Measurements from ENCODE around the gene HTRA1.

GRCh38 chr10:122445904-122446303, 15.4 kb upstream of the HTRA1 start:
- TF ChIP-seq CTCF (IDR thresholded peaks at IDR 0.05 in 8 of 11, conservative IDR thresholded peaks at IDR 0.05 in 3 of 11) = no peak
- TF ChIP-seq POLR2A (IDR thresholded peaks at IDR 0.05) = no peak
